SK-N-SH (cell line): Measurements from ENCODE around the gene KIF5C. TPM values are rescaled to one million over a fixed set of nuclear protein-coding genes. Genes with fewer than 3 reads are reported as not detected.

ENCODE experiments used
- CTCF ChIA-PET: fragments of 300-600, 350-600 bp; formaldehyde crosslinking; extraction: SDS; loops from one replicate; lab custom pipeline; 2021; lab: Yijun Ruan, JAX
- POLR2A ChIA-PET: fragments of 350-600 bp; sonication (Branson Sonifier 250); formaldehyde crosslinking; extraction: SDS; loops from one replicate; lab custom pipeline; 2020; ENCODE audit warnings: antibody characterized with exemption, inconsistent platforms; lab: Yijun Ruan, JAX
- DNase-seq: peaks from one replicate; pipeline ENCODE4 v3.0.0; 2012
- H2AFZ ChIP-seq: fragments of 200-600 bp; sonication (generic); 2 replicates; pipeline ENCODE4 v1.8.1; 2016; ENCODE audit warnings: antibody characterized with exemption, mild to moderate bottlenecking, low read depth
- H3F3A ChIP-seq: fragments of 200-600 bp; sonication (generic); replicated peaks from 2 replicates; pipeline ENCODE3; 2016; ENCODE audit warnings: antibody characterized with exemption, mild to moderate bottlenecking; ENCODE audit not compliant: insufficient read depth
- H3K27ac ChIP-seq, 2 experiments: fragments of 200-500 bp in 1 of 2; fragments of 200-600 bp in 1 of 2; sonication (Bioruptor generic) in 1 of 2; sonication (generic), shearing (Covaris generic) in 1 of 2; 2 replicates each; pipeline versions ENCODE4 v1.5.1 to v1.6.1; 2014 to 2016; ENCODE audit warnings: low read depth in 2 of 2, inconsistent platforms in 1 of 2, low read length in 1 of 2, mild to moderate bottlenecking in 1 of 2, mixed read lengths in 1 of 2
- H3K27me3 ChIP-seq: fragments of 200-600 bp; sonication (generic), shearing (Covaris generic); 2 replicates; pipeline ENCODE4 v1.6.1; 2016; ENCODE audit warnings: mixed run types; ENCODE audit not compliant: insufficient read depth
- H3K36me3 ChIP-seq, 2 experiments: fragments of 200-500 bp in 1 of 2; fragments of 200-600 bp in 1 of 2; sonication (Bioruptor generic) in 1 of 2; sonication (generic) in 1 of 2; replicated peaks in 1 of 2; 2 replicates each; pipeline versions ENCODE3 to v1.5.1; 2014 to 2016; ENCODE audit warnings: low read length in 1 of 2, mild to moderate bottlenecking in 1 of 2; ENCODE audit not compliant: insufficient read depth in 2 of 2, control insufficient read depth in 1 of 2
- H3K4me1 ChIP-seq, 2 experiments: fragments of 200-500 bp in 1 of 2; fragments of 200-600 bp in 1 of 2; sonication (Bioruptor generic) in 1 of 2; sonication (generic), shearing (Covaris generic) in 1 of 2; 2 replicates each; pipeline versions ENCODE4 v1.5.1 to v1.6.1; 2014 to 2016; ENCODE audit warnings: low read depth in 1 of 2, low read length in 1 of 2, mixed run types in 1 of 2; ENCODE audit not compliant: insufficient read depth in 2 of 2, control insufficient read depth in 1 of 2
- H3K4me2 ChIP-seq: fragments of 200-600 bp; sonication (generic), shearing (Covaris generic); 2 replicates; pipeline ENCODE4 v1.6.1; 2017; ENCODE audit warnings: mixed run types
- H3K4me3 ChIP-seq, 2 experiments: fragments of 200-500 bp in 1 of 2; fragments of 200-600 bp in 1 of 2; sonication (Bioruptor generic) in 1 of 2; sonication (generic), shearing (Covaris generic) in 1 of 2; 2 replicates each; pipeline versions ENCODE4 v1.5.1 to v1.8.1; 2014 to 2016; ENCODE audit warnings: low read depth in 2 of 2, inconsistent platforms in 1 of 2, low read length in 1 of 2, mild to moderate bottlenecking in 1 of 2, mixed read lengths in 1 of 2, moderate library complexity in 1 of 2
- H3K79me2 ChIP-seq: fragments of 200-600 bp; sonication (generic); 2 replicates; pipeline ENCODE4 v1.8.1; 2017; ENCODE audit warnings: mild to moderate bottlenecking; ENCODE audit not compliant: insufficient read depth
- H3K9ac ChIP-seq: fragments of 200-600 bp; sonication (generic); 2 replicates; pipeline ENCODE4 v1.6.1; 2017; ENCODE audit warnings: mixed run types
- H3K9me2 ChIP-seq: fragments of 200-600 bp; sonication (generic); 2 replicates; pipeline ENCODE4 v1.6.1; 2017; ENCODE audit warnings: mixed run types
- H3K9me3 ChIP-seq: fragments of 200-600 bp; sonication (generic); 2 replicates; pipeline ENCODE4 v1.6.1; 2017; ENCODE audit warnings: mixed run types, mild to moderate bottlenecking, moderate library complexity
- H4K20me1 ChIP-seq: fragments of 200-600 bp; sonication (generic); 2 replicates; pipeline ENCODE4 v1.6.1; 2017; ENCODE audit warnings: mild to moderate bottlenecking, mixed run types; ENCODE audit not compliant: insufficient read depth
- ELF1 ChIP-seq: IDR thresholded peaks from 2 replicates; pipeline ENCODE4 v1.4.0; 2012
- FOXJ3 ChIP-seq: sonication (generic); formaldehyde crosslinking; IDR thresholded peaks from 2 replicates; pipeline ENCODE4 v1.5.1; 2020; ENCODE audit warnings: mild to moderate bottlenecking, missing genetic modification reagents
- GABPA ChIP-seq: IDR thresholded peaks from 2 replicates; pipeline ENCODE4 v1.4.0; 2012; ENCODE audit warnings: low read depth, mild to moderate bottlenecking
- GATA2 ChIP-seq: sonication (generic); formaldehyde crosslinking; IDR thresholded peaks from 2 replicates; pipeline ENCODE4 v1.5.0; 2020; ENCODE audit warnings: mild to moderate bottlenecking, missing genetic modification reagents
- JUND ChIP-seq: IDR thresholded peaks from 2 replicates; pipeline ENCODE4 v1.4.0; 2012
- MEF2A ChIP-seq: IDR thresholded peaks from 2 replicates; pipeline ENCODE4 v1.4.0; 2012; ENCODE audit warnings: low read depth, borderline replicate concordance
- MXI1 ChIP-seq: IDR thresholded peaks from 2 replicates; pipeline ENCODE4 v1.6.1; 2012; ENCODE audit warnings: mild to moderate bottlenecking, low read depth, low read length, improper control_type of control experiment
- NRF1 ChIP-seq: IDR thresholded peaks from 2 replicates; pipeline ENCODE4 v1.6.1; 2012; ENCODE audit warnings: low read depth, mild to moderate bottlenecking, low read length
- RCOR1 ChIP-seq: fragments of 150-350 bp; IDR thresholded peaks from 2 replicates; pipeline ENCODE4 v1.6.1; 2017; ENCODE audit warnings: antibody characterized with exemption, low read length
- RXRA ChIP-seq: IDR thresholded peaks from 2 replicates; pipeline ENCODE4 v1.4.0; 2012; ENCODE audit warnings: low read depth, mild to moderate bottlenecking, borderline replicate concordance
- SMC3 ChIP-seq: IDR thresholded peaks from 2 replicates; pipeline ENCODE4 v1.6.1; 2012; ENCODE audit warnings: low read depth, low read length, improper control_type of control experiment
- WGBS: methylation state at CpG from one replicate; pipeline ENCODE4 v1.1.6; 2017; ENCODE audit warnings: low lambda C conversion rate; 5-methylcytosine and 5-hydroxymethylcytosine counted together
- polyA plus RNA-seq, 3 experiments: library from polyadenylated mRNA; depleted of rRNA; stranded (reverse); fragments of >200 nt; gene quantifications; 2 replicates each; pipeline ENCODE4 v1.2.3, GENCODE V29; 2012
- TF ChIP-seq, protein P1 (sequence below): IDR thresholded peaks from 2 replicates; pipeline ENCODE4 v1.4.0; 2012; ENCODE audit warnings: low read depth
- TF ChIP-seq, protein P2 (sequence below): IDR thresholded peaks from 2 replicates; pipeline ENCODE4 v1.4.0; 2012; ENCODE audit warnings: low read depth, borderline replicate concordance
- TF ChIP-seq, protein P3 (sequence below): IDR thresholded peaks from 2 replicates; pipeline ENCODE4 v1.6.1; 2012; ENCODE audit warnings: mild to moderate bottlenecking, low read depth, low read length, moderate library complexity
- TF ChIP-seq, protein P4 (sequence below): fragments of 200-600 bp; sonication (generic); IDR thresholded peaks from 2 replicates; pipeline ENCODE4 v1.6.1; 2017; ENCODE audit warnings: antibody characterized with exemption, mild to moderate bottlenecking, moderate library complexity

The KIF5C gene
- polyA plus RNA-seq, 1 of the 3 experiments (the other 2 are of a cell fraction): 3.9 TPM

DNA sequence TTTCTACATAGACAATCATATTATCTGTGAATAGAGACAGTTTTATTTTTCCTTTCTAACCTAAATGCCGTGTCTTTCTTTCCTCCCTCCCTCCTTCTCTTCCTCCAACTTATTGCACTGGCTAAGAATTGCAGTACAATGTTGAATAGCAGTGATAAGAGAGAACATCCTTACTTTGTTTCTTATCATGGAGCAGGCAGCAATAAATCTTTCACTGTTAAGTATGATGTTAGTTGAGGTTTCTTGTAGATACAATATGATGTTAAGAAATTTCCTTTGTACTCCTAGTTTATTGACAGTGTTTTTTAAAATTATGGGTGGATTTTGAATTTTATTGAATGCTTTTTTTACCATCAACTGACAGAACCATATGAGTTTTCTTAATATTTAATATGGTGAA lies 169.5 kb downstream of the KIF5C start:
- Histone ChIP-seq H3K27me3 (no peaks in the 10 kb centered on the region), H3K9ac (no peak overlapping the region), H3K9me2 (no peaks in the 10 kb centered on the region), H3F3A (no peaks in the 10 kb centered on the region), H3K9me3 (peaks cover 23% of the 10 kb centered on the region), H3K4me3 (no peak overlapping the region), H4K20me1 (no peaks in the 10 kb centered on the region), H3K27ac (no peak overlapping the region), H3K79me2 (no peaks in the 10 kb centered on the region), H3K36me3 (no peaks in the 10 kb centered on the region), H3K4me1 (no peaks in the 10 kb centered on the region), H3K4me2 (no peak overlapping the region)
- no peak for DNase-seq
- POLR2A ChIA-PET: no interaction called here
- TF ChIP-seq, protein P1, sequence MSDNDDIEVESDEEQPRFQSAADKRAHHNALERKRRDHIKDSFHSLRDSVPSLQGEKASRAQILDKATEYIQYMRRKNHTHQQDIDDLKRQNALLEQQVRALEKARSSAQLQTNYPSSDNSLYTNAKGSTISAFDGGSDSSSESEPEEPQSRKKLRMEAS: no peak
- no peak for TF ChIP-seq JUND
- TF ChIP-seq, protein P2, sequence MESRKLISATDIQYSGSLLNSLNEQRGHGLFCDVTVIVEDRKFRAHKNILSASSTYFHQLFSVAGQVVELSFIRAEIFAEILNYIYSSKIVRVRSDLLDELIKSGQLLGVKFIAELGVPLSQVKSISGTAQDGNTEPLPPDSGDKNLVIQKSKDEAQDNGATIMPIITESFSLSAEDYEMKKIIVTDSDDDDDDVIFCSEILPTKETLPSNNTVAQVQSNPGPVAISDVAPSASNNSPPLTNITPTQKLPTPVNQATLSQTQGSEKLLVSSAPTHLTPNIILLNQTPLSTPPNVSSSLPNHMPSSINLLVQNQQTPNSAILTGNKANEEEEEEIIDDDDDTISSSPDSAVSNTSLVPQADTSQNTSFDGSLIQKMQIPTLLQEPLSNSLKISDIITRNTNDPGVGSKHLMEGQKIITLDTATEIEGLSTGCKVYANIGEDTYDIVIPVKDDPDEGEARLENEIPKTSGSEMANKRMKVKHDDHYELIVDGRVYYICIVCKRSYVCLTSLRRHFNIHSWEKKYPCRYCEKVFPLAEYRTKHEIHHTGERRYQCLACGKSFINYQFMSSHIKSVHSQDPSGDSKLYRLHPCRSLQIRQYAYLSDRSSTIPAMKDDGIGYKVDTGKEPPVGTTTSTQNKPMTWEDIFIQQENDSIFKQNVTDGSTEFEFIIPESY: no peak
- TF ChIP-seq, protein P3, sequence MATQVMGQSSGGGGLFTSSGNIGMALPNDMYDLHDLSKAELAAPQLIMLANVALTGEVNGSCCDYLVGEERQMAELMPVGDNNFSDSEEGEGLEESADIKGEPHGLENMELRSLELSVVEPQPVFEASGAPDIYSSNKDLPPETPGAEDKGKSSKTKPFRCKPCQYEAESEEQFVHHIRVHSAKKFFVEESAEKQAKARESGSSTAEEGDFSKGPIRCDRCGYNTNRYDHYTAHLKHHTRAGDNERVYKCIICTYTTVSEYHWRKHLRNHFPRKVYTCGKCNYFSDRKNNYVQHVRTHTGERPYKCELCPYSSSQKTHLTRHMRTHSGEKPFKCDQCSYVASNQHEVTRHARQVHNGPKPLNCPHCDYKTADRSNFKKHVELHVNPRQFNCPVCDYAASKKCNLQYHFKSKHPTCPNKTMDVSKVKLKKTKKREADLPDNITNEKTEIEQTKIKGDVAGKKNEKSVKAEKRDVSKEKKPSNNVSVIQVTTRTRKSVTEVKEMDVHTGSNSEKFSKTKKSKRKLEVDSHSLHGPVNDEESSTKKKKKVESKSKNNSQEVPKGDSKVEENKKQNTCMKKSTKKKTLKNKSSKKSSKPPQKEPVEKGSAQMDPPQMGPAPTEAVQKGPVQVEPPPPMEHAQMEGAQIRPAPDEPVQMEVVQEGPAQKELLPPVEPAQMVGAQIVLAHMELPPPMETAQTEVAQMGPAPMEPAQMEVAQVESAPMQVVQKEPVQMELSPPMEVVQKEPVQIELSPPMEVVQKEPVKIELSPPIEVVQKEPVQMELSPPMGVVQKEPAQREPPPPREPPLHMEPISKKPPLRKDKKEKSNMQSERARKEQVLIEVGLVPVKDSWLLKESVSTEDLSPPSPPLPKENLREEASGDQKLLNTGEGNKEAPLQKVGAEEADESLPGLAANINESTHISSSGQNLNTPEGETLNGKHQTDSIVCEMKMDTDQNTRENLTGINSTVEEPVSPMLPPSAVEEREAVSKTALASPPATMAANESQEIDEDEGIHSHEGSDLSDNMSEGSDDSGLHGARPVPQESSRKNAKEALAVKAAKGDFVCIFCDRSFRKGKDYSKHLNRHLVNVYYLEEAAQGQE: no peak
- TF ChIP-seq RCOR1: no peak
- no peak for TF ChIP-seq MXI1
- TF ChIP-seq FOXJ3 (CRISPR knock-in tag): no peak
- TF ChIP-seq SMC3: no peak
- TF ChIP-seq, protein P4, sequence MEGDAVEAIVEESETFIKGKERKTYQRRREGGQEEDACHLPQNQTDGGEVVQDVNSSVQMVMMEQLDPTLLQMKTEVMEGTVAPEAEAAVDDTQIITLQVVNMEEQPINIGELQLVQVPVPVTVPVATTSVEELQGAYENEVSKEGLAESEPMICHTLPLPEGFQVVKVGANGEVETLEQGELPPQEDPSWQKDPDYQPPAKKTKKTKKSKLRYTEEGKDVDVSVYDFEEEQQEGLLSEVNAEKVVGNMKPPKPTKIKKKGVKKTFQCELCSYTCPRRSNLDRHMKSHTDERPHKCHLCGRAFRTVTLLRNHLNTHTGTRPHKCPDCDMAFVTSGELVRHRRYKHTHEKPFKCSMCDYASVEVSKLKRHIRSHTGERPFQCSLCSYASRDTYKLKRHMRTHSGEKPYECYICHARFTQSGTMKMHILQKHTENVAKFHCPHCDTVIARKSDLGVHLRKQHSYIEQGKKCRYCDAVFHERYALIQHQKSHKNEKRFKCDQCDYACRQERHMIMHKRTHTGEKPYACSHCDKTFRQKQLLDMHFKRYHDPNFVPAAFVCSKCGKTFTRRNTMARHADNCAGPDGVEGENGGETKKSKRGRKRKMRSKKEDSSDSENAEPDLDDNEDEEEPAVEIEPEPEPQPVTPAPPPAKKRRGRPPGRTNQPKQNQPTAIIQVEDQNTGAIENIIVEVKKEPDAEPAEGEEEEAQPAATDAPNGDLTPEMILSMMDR: no peak
- TF ChIP-seq, all 33 proteins: peak for 0
- CTCF ChIA-PET: no interaction called here
- WGBS: 58% methylated on average over 1 of the region's 1 CpG
- no peak overlapping the region for H2AFZ ChIP-seq

DNA sequence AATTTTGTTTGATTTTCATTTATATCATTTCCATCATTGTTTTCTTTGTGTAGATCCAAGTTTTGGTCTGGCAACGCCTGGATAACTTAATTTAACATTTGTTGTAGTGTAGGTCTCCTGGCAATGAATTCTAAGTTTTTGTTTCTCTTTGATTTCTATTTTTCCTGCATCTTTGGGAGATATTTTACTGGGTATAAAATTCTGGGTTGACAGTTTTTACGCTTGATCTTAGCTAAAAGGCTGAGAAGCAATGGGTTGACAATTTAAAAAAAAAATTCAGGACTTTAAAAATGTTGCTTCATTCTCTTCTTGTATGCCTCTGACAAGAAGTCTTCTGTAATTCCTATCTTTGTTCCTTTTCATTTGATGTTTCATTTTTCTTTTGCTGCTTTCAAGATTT lies 172.1 kb downstream of the KIF5C start:
- Histone ChIP-seq H3K9me2 (no peaks in the 10 kb centered on the region), H2AFZ (no peak overlapping the region), H3K9ac (no peak overlapping the region), H3K79me2 (no peaks in the 10 kb centered on the region), H3K4me2 (no peak overlapping the region), H3K27ac (no peak overlapping the region), H3K36me3 (no peaks in the 10 kb centered on the region), H3K4me3 (no peak overlapping the region), H3K9me3 (peaks cover 23% of the 10 kb centered on the region), H3K4me1 (no peaks in the 10 kb centered on the region), H3K27me3 (no peaks in the 10 kb centered on the region), H3F3A (no peaks in the 10 kb centered on the region), H4K20me1 (no peaks in the 10 kb centered on the region)
- 47% methylated on average over 2 of the region's 2 CpGs for WGBS
- DNase-seq: no peak
- ChIA-PET CTCF (interaction anchor here (1.2 to 1.5 kb wide), 2 partner anchors 8 to 31 kb away, joined by 4 read pairs; partner anchors contain the start of gene LYPD6B), POLR2A (no interaction called here)
- TF ChIP-seq NRF1: no peak
- TF ChIP-seq, protein P2: no peak
- no peak for TF ChIP-seq ELF1
- no peak for TF ChIP-seq RCOR1
- no peak for TF ChIP-seq MEF2A
- no peak for TF ChIP-seq SMC3
- TF ChIP-seq, protein P4: no peak
- no peak for TF ChIP-seq GABPA
- TF ChIP-seq RXRA: no peak
- TF ChIP-seq GATA2 (CRISPR knock-in tag): no peak
